GM18907 (cell line): Measurements from ENCODE around the gene NR3C2.

Source experiments
- ATAC-seq: cut with Tn5 transposase; IDR thresholded peaks from one replicate; pipeline ENCODE4 v1.9.1; 2021; ENCODE audit warnings: mild to moderate bottlenecking, moderate library complexity; ENCODE audit not compliant: unreplicated experiment

NR3C2 gene

GRCh38 chr4:148435654-148436406 is 6.4 kb downstream of the NR3C2 start:
- no peak for ATAC-seq

DNA sequence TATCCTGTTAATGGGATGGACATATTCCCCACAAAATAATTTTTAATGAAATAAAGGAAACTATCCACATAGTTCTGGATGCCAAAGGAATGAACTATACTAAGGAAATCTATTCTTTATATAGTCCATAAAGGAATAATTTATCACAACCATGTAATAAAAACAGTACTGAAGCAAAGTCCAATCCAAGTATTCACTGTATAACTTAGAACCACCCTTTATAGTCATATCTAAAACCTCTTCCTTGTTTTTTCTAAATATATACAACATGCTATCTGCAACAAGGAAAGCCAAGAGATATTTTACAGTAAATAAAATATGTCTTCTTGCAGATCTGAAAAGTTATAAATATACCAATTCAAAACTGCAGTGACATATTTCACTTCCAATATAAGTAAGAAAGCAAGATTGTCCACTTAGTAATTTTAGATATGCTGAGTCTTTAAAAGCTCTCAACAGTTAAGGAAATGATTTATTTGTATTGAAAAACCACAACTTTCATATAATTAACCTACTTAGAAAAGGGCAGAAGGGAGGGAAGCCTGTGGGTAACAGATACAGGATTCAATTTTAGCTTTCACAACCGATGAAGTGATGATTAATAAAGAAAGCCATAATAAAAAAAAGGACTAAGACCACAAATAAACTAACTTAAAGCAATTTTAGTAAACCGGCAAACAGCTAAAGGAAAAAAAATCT is 8.0 kb downstream of the NR3C2 start:
- peak; percentile 75 for ATAC-seq

- ATAC-seq = peak; percentile 76
Observed at GRCh38 chr4:148431401-148431800, 10.8 kb downstream of the NR3C2 start.

DNA sequence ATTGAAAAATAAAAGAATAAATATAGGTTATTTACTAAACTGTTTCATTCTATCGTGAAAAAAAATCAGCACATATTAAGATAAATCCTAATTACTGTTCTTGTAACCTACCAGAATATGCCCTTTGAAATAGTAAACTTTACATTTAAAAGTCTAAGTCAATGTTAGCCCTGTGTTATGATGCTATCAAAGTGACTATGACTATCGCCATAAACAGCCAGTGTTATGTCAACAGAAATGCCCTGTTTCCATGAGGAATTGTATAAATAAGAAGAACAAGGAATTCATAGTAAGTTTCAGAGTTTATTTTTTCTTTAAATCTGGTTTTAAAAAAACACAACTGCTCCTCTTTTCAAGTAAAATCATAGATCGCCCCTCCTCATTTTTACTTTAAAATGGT is 11.4 kb downstream of the NR3C2 start:
- no peak for ATAC-seq

- ATAC-seq = no peak
Observed at GRCh38 chr4:148429206-148429605, 13.0 kb downstream of the NR3C2 start.

GRCh38 chr4:148426643-148427042 is 15.6 kb downstream of the NR3C2 start:
- no peak for ATAC-seq

- ATAC-seq = peak; percentile 97
Observed at GRCh38 chr4:148425327-148426110, 16.7 kb downstream of the NR3C2 start.

DNA sequence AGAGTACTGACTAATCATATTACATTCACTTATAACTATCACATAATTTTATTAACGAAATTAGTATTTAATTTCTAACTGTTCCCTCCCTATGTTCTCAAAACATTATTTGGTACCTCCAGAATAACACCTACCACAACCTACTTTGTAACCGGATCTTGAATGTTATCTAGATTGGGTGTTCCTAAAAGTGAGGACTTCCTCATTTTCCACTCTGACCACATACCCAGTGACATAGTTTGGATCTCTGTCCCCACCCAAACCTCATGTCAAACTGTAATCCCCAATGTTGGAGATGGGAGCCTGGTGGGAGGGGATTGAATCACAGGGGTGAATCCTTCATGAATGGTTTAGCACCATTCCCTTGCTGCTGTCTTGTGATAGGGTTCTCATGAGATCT is 21.8 kb downstream of the NR3C2 start:
- no peak for ATAC-seq

GRCh38 chr4:148415500-148415899 is 26.7 kb downstream of the NR3C2 start:
- no peak for ATAC-seq

GRCh38 chr4:148412460-148412994 is 29.7 kb downstream of the NR3C2 start:
- ATAC-seq = no peak

- no peak for ATAC-seq
Observed at GRCh38 chr4:148405161-148405893, 36.9 kb downstream of the NR3C2 start.

- no peak for ATAC-seq
Observed at GRCh38 chr4:148398988-148399387, 43.2 kb downstream of the NR3C2 start.

- ATAC-seq = no peak
Observed at GRCh38 chr4:148397771-148398170, 44.4 kb downstream of the NR3C2 start.

DNA sequence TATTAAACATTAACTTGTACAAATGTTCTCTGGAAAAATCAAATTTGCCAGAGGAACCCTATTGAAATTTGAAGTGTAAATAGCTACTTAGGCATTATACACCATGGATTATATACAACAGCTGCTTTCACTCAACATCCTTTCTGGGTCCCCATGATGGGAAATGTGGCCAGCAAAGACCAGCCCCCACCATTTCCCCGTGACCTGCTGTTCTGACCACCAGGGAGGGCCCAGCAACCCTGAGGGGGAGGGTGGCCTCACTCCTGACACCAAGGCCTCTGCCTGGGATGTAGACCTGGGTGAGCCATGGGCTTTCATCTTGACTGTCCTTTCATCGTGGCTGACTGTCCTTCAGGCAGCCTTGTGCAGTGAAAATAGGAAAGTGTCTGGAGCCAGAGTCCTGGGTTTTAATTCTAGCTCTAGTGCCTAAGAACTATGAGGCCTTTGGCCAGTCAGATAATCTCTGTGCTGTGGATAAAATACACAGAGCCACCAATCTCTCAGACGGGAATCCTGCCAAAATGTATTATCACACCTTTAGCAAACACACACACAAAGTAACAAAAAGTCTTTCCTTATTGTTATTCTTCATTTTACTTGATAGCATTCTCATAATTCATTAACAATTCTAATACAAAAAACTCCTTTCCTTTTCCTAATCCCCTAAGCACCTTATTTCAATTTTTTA is 45.1 kb downstream of the NR3C2 start:
- no peak for ATAC-seq

- ATAC-seq = no peak
Observed at GRCh38 chr4:148395771-148396170, 46.4 kb downstream of the NR3C2 start.

GRCh38 chr4:148391056-148391455 is 51.2 kb downstream of the NR3C2 start:
- ATAC-seq = no peak

DNA sequence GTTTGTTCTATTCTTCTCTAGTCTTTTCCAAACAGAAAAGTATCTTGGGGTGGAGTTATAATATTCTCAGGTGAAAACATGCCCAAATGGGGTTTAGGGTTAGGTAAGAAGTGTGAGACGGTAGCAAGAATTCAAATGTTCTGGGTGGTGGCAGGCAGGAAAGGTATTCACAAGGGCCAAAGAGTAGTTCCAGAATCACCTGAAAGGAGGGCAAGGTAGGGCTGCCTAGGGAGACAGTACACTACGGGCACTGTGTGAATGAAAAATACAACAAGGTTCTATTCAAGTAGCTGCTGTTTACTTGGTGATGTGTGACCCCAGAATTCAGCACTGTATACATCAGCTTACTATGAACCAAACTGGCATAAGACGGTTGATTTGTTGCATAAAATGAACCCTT is 51.9 kb downstream of the NR3C2 start:
- no peak for ATAC-seq

DNA sequence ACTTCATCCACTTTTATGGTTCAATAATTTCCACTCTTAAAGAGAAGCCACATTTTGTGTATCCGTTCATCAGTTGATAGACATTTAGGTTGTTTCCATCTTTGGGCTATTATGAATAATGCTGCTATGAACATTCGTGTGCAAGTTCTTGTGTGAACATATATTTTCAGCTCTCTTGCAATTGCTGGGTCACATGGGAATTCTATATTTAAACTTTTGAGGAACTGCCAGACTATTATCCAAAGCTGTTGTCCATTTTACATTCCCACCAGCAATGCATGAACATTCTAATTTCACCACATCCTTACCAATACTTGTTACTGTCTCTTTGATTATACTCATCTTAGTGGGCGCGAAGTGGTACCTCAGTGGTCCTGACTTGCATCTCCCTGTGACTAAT is 61.9 kb downstream of the NR3C2 start:
- ATAC-seq = no peak

DNA sequence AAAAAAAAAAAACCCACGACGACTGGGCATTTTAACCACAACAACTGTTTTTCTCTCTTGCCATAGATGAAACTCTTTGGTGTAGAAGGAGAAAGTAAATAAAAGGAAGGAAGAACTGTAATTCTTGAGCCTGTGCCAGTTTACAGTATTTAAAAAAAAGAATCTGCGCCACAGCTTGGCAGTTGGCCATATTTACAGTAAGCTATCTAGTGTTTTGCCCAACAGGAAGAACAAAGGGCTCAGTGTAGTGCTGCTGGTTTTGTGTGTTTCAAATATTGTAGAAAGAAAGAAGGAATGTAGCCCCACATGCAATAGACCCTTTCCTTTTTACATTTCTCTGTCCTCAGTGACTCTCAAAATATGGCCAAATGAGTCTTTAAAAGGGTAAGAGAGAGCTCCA is 66.1 kb downstream of the NR3C2 start:
- ATAC-seq = no peak

DNA sequence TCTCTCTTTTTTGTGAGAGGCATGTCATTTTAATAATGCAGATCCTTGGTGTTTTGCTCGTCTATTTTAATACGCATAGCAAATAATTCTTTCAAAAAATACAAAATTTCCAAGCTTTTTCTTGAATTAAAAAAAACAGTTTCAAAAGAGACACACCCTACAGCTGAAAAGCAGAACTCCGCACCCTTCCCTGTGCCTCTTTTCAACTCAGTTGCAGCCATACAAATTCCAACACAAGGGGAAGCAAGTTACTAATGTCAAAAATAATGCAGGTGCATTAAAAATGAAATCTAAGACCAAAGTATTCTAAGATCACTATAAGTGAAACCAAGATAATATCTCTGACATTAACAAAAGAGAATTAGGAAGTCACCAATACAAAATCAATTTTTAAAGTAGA is 66.6 kb downstream of the NR3C2 start:
- no peak for ATAC-seq
